ENCODE results near the gene CHAF1B.

GRCh38 chr21:36441715-36442114 lies 56.5 kb downstream of the CHAF1B start:
- TF ChIP-seq CTCF (IDR thresholded peaks at IDR 0.05) (no peak), POLR2A (IDR thresholded peaks at IDR 0.05) (no peak)

Data from body of pancreas (tissue), 4 donors.